Keratinocyte (primary cell): ENCODE measurements around the gene SDK1. TPM values are rescaled to one million over a fixed set of nuclear protein-coding genes. Genes with fewer than 3 reads are reported as not detected.

Experiments
- DNase-seq: peaks from one replicate; pipeline ENCODE4 v3.0.0-alpha.2; 2011; ENCODE audit warnings: low read depth, missing footprints, low spot score
- FAIRE-seq: peaks from 2 replicates; lab custom pipeline; 2011; peaks lifted over from hg19 to GRCh38; lab: Jason Lieb, UNC
- H2AFZ ChIP-seq: 2 replicates; pipeline ENCODE4 v1.6.0; 2012; ENCODE audit warnings: low read length, control low read depth, inconsistent platforms; ENCODE audit not compliant: control insufficient read depth
- H3K27ac ChIP-seq: 2 replicates; pipeline ENCODE4 v1.5.1; 2011; ENCODE audit warnings: low read length; ENCODE audit not compliant: control insufficient read depth, insufficient read depth
- H3K27me3 ChIP-seq: 3 replicates; pipeline ENCODE4 v1.6.0; 2011; ENCODE audit warnings: low read length; ENCODE audit not compliant: control insufficient read depth, insufficient read depth; ENCODE audit errors: extremely low read depth
- H3K36me3 ChIP-seq, 2 experiments: 2 replicates in 1 of 2; 3 replicates in 1 of 2; pipeline ENCODE4 v1.5.1; 2011; ENCODE audit warnings: low read length in 2 of 2, mild to moderate bottlenecking in 1 of 2; ENCODE audit not compliant: control insufficient read depth in 2 of 2, insufficient read depth in 2 of 2; ENCODE audit errors: extremely low read depth in 1 of 2
- H3K4me1 ChIP-seq: 3 replicates; pipeline ENCODE4 v1.5.1; 2011; ENCODE audit warnings: low read length; ENCODE audit not compliant: control insufficient read depth, insufficient read depth; ENCODE audit errors: extremely low read depth
- H3K4me2 ChIP-seq: 3 replicates; pipeline ENCODE4 v1.6.0; 2011; ENCODE audit warnings: low read depth, low read length; ENCODE audit not compliant: control insufficient read depth, insufficient read depth; ENCODE audit errors: extremely low read depth
- H3K4me3 ChIP-seq, 3 experiments: fragments of 200-600 bp in 1 of 3; sonication (generic) in 1 of 3; 2 replicates in 2 of 3; 3 replicates in 1 of 3; pipeline ENCODE4 v1.5.1; 2011 to 2016; ENCODE audit warnings: low read length in 3 of 3, mild to moderate bottlenecking in 3 of 3, control low read depth in 2 of 3, inconsistent platforms in 1 of 3, low read depth in 1 of 3, mixed read lengths in 1 of 3, mixed run types in 1 of 3, moderate library complexity in 1 of 3; ENCODE audit not compliant: control insufficient read depth in 2 of 3, insufficient read depth in 2 of 3; ENCODE audit errors: extremely low read depth in 1 of 3
- H3K79me2 ChIP-seq: 2 replicates; pipeline ENCODE4 v1.6.0; 2012; ENCODE audit warnings: low read length; ENCODE audit not compliant: control insufficient read depth, insufficient read depth
- H3K9ac ChIP-seq: 3 replicates; pipeline ENCODE4 v1.6.0; 2011; ENCODE audit warnings: low read length; ENCODE audit not compliant: control insufficient read depth, insufficient read depth; ENCODE audit errors: extremely low read depth
- H3K9me1 ChIP-seq: 3 replicates; pipeline ENCODE4 v1.6.0; 2011; ENCODE audit warnings: low read length; ENCODE audit not compliant: control insufficient read depth, insufficient read depth; ENCODE audit errors: extremely low read depth
- H3K9me3 ChIP-seq: 2 replicates; pipeline ENCODE4 v1.5.1; 2012; ENCODE audit warnings: low read depth, low read length; ENCODE audit not compliant: control insufficient read depth
- H4K20me1 ChIP-seq: 3 replicates; pipeline ENCODE4 v1.6.0; 2011; ENCODE audit warnings: low read length; ENCODE audit not compliant: control insufficient read depth, insufficient read depth; ENCODE audit errors: extremely low read depth
- CTCF ChIP-seq, 3 experiments: IDR thresholded peaks in 1 of 3; conservative IDR thresholded peaks in 1 of 3; optimal IDR thresholded peaks in 1 of 3; 2 replicates in 2 of 3; 3 replicates in 1 of 3; pipeline versions ENCODE3 to v1.5.1; 2011; ENCODE audit warnings: low read length in 3 of 3, mild to moderate bottlenecking in 3 of 3, moderate library complexity in 2 of 3, control low read depth in 1 of 3, inconsistent platforms in 1 of 3; ENCODE audit not compliant: insufficient read depth in 2 of 3; ENCODE audit errors: extremely low read depth in 1 of 3
- EZH2 ChIP-seq: IDR thresholded peaks from one replicate; pipeline ENCODE4 v1.6.1; 2012; ENCODE audit warnings: inconsistent platforms, mild to moderate bottlenecking, low read length, moderate library complexity
- dilution Hi-C: fragments of 300-500 bp; cut with MboI; formaldehyde crosslinking; loops from one replicate; pipeline ENCODE4 v1.7.0; 2020; ENCODE audit warnings: low sequenced_read_pairs; ENCODE audit not compliant: extremely low pct_ligation_motif_present
- polyA plus RNA-seq, 5 experiments: library from polyadenylated mRNA; depleted of rRNA in 3 of 5; stranded (reverse) in 3 of 5; stranded (forward) in 1 of 5; unstranded in 1 of 5; fragments of >200 nt; gene quantifications; 1 replicate in 1 of 5; 2 replicates in 3 of 5; 3 replicates in 1 of 5; pipeline versions ENCODE4 v1.2.1 to v1.2.3, GENCODE V29; 2011 to 2012; ENCODE audit warnings: missing spikeins in 2 of 5, low read depth in 1 of 5, low replicate concordance in 1 of 5

SDK1 gene
- polyA plus RNA-seq, 1 donor (not counting 4 experiments of a cell fraction or from before 2014, with no cell fraction given) = 0.66 TPM

GRCh38 chr7:4024133-4024532 is 723.1 kb downstream of the SDK1 start:
- no peak for FAIRE-seq

DNA sequence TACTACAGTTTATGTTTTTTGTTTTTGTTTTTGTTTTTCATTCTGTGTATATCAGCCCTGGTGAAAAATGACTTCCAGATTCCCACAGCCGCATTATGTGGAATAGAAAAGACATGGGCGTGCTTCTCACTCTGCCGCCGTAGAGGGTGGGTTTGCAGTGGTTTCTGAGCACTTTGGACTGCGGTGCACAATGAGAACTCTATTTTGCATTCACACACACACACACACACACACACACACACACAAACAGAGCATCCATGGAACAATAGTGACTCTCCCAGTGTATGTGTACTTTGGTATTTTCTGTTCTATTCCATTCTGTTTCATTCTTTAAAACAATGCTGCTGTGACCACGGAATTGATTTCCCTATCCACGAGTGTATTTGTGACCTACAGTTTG is 723.8 kb downstream of the SDK1 start:
- Histone ChIP-seq H3K36me3 (peaks cover 0 to 1% of the 10 kb centered on the region in 2 experiments), H3K9me3 (peaks cover 2% of the 10 kb centered on the region), H2AFZ (no peak overlapping the region), H4K20me1 (no peaks in the 10 kb centered on the region), H3K4me3 (no peak overlapping the region), H3K4me2 (no peak overlapping the region), H3K79me2 (no peaks in the 10 kb centered on the region), H3K27me3 (no peaks in the 10 kb centered on the region), H3K9ac (no peak overlapping the region), H3K27ac (no peak overlapping the region), H3K9me1 (no peaks in the 10 kb centered on the region), H3K4me1 (no peaks in the 10 kb centered on the region)
- DNase-seq = no peak
- dilution Hi-C loops = no loop called here
- FAIRE-seq = no peak
- no peak for TF ChIP-seq EZH2
- no peak for TF ChIP-seq CTCF (optimal IDR thresholded peaks at IDR 0.05 in 1 of 3, IDR thresholded peaks at IDR 0.05 in 1 of 3, conservative IDR thresholded peaks at IDR 0.05 in 1 of 3; ENCODE audit: extremely low read depth in 1 of 3, insufficient read depth in 2 of 3, low read length in 3 of 3)

More at GRCh38 chr7:4024133-4024532, 723.1 kb downstream of the SDK1 start:
- H3K27me3 ChIP-seq = no peaks in the 10 kb centered on the region
- H2AFZ ChIP-seq = no peak overlapping the region
- DNase-seq = no peak
- no peaks in the 10 kb centered on the region for H3K9me1 ChIP-seq
- no peak for TF ChIP-seq CTCF (optimal IDR thresholded peaks at IDR 0.05 in 1 of 3, IDR thresholded peaks at IDR 0.05 in 1 of 3, conservative IDR thresholded peaks at IDR 0.05 in 1 of 3; ENCODE audit: extremely low read depth in 1 of 3, insufficient read depth in 2 of 3, low read length in 3 of 3)
- no peak for TF ChIP-seq EZH2
- H3K4me1 ChIP-seq = no peaks in the 10 kb centered on the region
- dilution Hi-C loops = no loop called here
- peaks cover 4% of the 10 kb centered on the region for H3K9me3 ChIP-seq
- H4K20me1 ChIP-seq = no peaks in the 10 kb centered on the region
- H3K79me2 ChIP-seq = no peaks in the 10 kb centered on the region
- no peak overlapping the region for H3K27ac ChIP-seq
- H3K4me2 ChIP-seq = no peak overlapping the region
- no peak overlapping the region for H3K9ac ChIP-seq
- no peak overlapping the region for H3K4me3 ChIP-seq
- H3K36me3 ChIP-seq = peaks cover 0 to 1% of the 10 kb centered on the region in 2 experiments
